ENCODE measurements around the gene LPCAT4.
"Not testable (repeated sequence)": the region's sequence is repeated elsewhere in the genome, so short reads cannot be mapped to it uniquely, and the experiment has no call there.

DNA sequence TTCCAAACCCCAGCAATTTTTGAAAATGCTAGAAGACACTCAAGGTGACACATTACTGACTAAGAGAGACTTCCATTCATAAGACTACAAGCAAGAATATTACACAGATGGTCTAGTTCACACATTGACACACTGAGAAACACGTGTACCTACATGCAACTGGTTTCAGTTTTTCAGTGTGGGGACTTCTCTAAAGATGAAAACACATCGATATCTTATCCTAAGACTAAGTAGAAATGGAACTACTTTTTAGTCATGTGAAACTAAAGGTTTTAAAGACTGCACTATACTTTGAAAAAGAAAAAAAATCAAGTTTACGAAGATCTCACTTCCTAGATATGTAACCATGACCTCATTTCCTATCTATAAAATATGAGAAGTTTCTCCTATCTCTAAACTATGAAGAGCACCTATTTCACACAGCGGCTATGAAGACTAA is 36.2 kb upstream of the LPCAT4 start:
- TF ChIP-seq, protein P1, sequence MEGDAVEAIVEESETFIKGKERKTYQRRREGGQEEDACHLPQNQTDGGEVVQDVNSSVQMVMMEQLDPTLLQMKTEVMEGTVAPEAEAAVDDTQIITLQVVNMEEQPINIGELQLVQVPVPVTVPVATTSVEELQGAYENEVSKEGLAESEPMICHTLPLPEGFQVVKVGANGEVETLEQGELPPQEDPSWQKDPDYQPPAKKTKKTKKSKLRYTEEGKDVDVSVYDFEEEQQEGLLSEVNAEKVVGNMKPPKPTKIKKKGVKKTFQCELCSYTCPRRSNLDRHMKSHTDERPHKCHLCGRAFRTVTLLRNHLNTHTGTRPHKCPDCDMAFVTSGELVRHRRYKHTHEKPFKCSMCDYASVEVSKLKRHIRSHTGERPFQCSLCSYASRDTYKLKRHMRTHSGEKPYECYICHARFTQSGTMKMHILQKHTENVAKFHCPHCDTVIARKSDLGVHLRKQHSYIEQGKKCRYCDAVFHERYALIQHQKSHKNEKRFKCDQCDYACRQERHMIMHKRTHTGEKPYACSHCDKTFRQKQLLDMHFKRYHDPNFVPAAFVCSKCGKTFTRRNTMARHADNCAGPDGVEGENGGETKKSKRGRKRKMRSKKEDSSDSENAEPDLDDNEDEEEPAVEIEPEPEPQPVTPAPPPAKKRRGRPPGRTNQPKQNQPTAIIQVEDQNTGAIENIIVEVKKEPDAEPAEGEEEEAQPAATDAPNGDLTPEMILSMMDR (conservative IDR thresholded peaks at IDR 0.05): not testable (repeated sequence)
- TF ChIP-seq EZH2 (IDR thresholded peaks at IDR 0.05; ENCODE audit: low read depth): not testable (repeated sequence)
